ENCODE results near the gene SH2D3C.

GRCh38 chr9:127723444-127723843 lies 55.0 kb downstream of the SH2D3C start:
- TF ChIP-seq RAD21 (conservative IDR thresholded peaks at IDR 0.05 in 1 of 2, IDR thresholded peaks at IDR 0.05 in 1 of 2) (no peak), KDM5A (IDR thresholded peaks at IDR 0.05) (no peak), BHLHE40 (IDR thresholded peaks at IDR 0.05; ENCODE audit: low read depth, low read length) (no peak), CTCF (IDR thresholded peaks at IDR 0.05) (no peak), POLR2A (IDR thresholded peaks at IDR 0.05; ENCODE audit: low read length) (no peak), EP300 (IDR thresholded peaks at IDR 0.05) (no peak), ELK1 (IDR thresholded peaks at IDR 0.05; ENCODE audit: low read depth, low read length) (no peak), MAX (IDR thresholded peaks at IDR 0.05) (no peak), CEBPB (IDR thresholded peaks at IDR 0.05) (no peak), FOSB (CRISPR knock-in tag; IDR thresholded peaks at IDR 0.05) (no peak), MYC (IDR thresholded peaks at IDR 0.05; ENCODE audit: borderline replicate concordance, low read length) (no peak)

All from A549 (cell line).